Lung (tissue), 12 donors: ENCODE measurements around the gene PACSIN1. TPM values are rescaled to one million over a fixed set of nuclear protein-coding genes. Genes with fewer than 3 reads are reported as not detected.
"Not testable (repeated sequence)": the region's sequence is repeated elsewhere in the genome, so short reads cannot be mapped to it uniquely, and the experiment has no call there.

Experiments
- ATAC-seq: fragments of 200-7000 bp; cut with Tn5 transposase; one replicate; pipeline ENCODE4 v1.9.1; 2020; ENCODE audit warnings: moderate number of reproducible peaks; ENCODE audit not compliant: insufficient read depth, low FRiP score
- DNase-seq, 3 donors: peaks; one replicate each; pipeline ENCODE4 v3.0.0-alpha.2; 2013 to 2017
- H3K27ac ChIP-seq, 2 donors: one replicate each; pipeline ENCODE4 v1.5.1; 2013; ENCODE audit warnings: mild to moderate bottlenecking in 2 of 2, moderate library complexity in 2 of 2, control low read depth in 1 of 2, inconsistent platforms in 1 of 2, low read depth in 1 of 2, low read length in 1 of 2
- H3K27me3 ChIP-seq, 3 donors: one replicate each; pipeline ENCODE4 v1.5.1; 2013; ENCODE audit warnings: low read length in 2 of 3; ENCODE audit not compliant: control insufficient read depth in 3 of 3, insufficient read depth in 3 of 3
- H3K36me3 ChIP-seq, 4 donors: one replicate each; pipeline ENCODE4 v1.5.1; 2013; ENCODE audit warnings: low read length in 4 of 4, mild to moderate bottlenecking in 1 of 4, moderate library complexity in 1 of 4; ENCODE audit not compliant: control insufficient read depth in 4 of 4, insufficient read depth in 4 of 4
- H3K4me1 ChIP-seq, 5 donors: one replicate each; pipeline ENCODE4 v1.5.1; 2013; ENCODE audit warnings: low read length in 5 of 5, mild to moderate bottlenecking in 2 of 5, moderate library complexity in 1 of 5; ENCODE audit not compliant: control insufficient read depth in 5 of 5, insufficient read depth in 5 of 5
- H3K4me3 ChIP-seq: one replicate; pipeline ENCODE4 v1.5.1; 2013; ENCODE audit warnings: mild to moderate bottlenecking, control low read depth, moderate library complexity
- H3K9ac ChIP-seq, 2 donors: one replicate each; pipeline ENCODE4 v1.5.1; 2013; ENCODE audit warnings: low read length in 2 of 2, control low read depth in 1 of 2; ENCODE audit not compliant: insufficient read depth in 1 of 2
- H3K9me3 ChIP-seq, 4 donors: one replicate each; pipeline ENCODE4 v1.5.1; 2013; ENCODE audit warnings: low read length in 3 of 4, mild to moderate bottlenecking in 1 of 4, moderate library complexity in 1 of 4; ENCODE audit not compliant: control insufficient read depth in 4 of 4, insufficient read depth in 3 of 4
- WGBS, 2 donors: extraction: QIAGEN DNeasy Blood & Tissue Kit; methylation state at CpG; one replicate each; pipeline ENCODE4 v1.1.7; 2013; 5-methylcytosine and 5-hydroxymethylcytosine counted together
- polyA plus RNA-seq, 2 donors: library from polyadenylated mRNA; stranded (reverse); fragments of 200-250 nt; gene quantifications; one replicate each; pipeline ENCODE4 v1.2.1, GENCODE V29; 2013
- total RNA-seq, 2 donors: library from RNA; depleted of rRNA in 1 of 2; stranded (reverse); fragments of >200 nt in 1 of 2; gene quantifications; one replicate each; pipeline ENCODE4 v1.2.1, GENCODE V29; 2014 to 2021
- TF ChIP-seq, protein P1 (sequence below): IDR thresholded peaks from 2 replicates; pipeline ENCODE4 v1.5.1; 2012; ENCODE audit warnings: mild to moderate bottlenecking; ENCODE audit errors: control extremely low read depth, extremely low read depth
- donor health status: control.
- donor health status: control.
- donor health status: Bipolar disorder and iron deficiency.
- donor health status: healthy.
- donor health status: DM: yes; HTN: yes; CAD: no.

PACSIN1 gene
- total and polyA plus RNA-seq, 4 donors, result 0.02 to 0.17 (median 0.12) TPM

DNA sequence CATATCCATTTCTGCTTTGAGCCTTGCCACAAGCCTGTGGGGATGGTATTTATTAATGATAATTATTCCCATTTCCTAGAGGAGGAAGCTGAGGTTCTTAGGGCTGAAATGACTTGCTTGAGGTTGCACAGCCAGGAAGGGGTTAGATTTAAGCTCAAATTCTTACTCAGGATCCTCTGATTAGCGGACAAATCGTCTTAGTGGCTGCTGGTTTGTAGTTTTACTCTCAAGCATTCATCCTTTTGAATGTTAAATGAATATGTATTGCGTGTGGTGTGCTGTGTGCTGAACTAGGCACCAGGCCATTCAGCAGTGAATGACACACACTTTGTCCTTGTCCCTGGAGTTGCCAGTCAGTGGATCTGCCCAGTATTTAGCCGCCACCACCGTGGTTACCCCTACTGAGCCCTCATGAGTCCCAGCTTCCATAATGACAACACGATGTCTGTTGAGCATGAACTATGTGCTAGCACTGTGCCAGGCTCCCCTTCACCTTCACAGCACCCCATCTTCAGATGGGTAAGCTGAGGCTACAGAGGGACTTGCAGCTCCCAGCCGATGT, 10.0 kb downstream of the PACSIN1 start:
- ATAC-seq, result no peak
- Histone ChIP-seq H3K4me1 (peaks cover 0 to 6% (median 0%) of the 10 kb centered on the region in 5 donors), H3K4me3 (no peak overlapping the region), H3K9me3 (peaks cover 0 to 2% (median 0%) of the 10 kb centered on the region in 4 donors), H3K27me3 (no peaks in the 10 kb centered on the region), H3K36me3 (no peaks in the 10 kb centered on the region), H3K9ac (no peak overlapping the region), H3K27ac (no peak overlapping the region)
- DNase-seq, result no peak
- WGBS, 2 donors, result 78 to 84% methylated on average over 7 of the region's 7 CpGs
- TF ChIP-seq, protein P1, sequence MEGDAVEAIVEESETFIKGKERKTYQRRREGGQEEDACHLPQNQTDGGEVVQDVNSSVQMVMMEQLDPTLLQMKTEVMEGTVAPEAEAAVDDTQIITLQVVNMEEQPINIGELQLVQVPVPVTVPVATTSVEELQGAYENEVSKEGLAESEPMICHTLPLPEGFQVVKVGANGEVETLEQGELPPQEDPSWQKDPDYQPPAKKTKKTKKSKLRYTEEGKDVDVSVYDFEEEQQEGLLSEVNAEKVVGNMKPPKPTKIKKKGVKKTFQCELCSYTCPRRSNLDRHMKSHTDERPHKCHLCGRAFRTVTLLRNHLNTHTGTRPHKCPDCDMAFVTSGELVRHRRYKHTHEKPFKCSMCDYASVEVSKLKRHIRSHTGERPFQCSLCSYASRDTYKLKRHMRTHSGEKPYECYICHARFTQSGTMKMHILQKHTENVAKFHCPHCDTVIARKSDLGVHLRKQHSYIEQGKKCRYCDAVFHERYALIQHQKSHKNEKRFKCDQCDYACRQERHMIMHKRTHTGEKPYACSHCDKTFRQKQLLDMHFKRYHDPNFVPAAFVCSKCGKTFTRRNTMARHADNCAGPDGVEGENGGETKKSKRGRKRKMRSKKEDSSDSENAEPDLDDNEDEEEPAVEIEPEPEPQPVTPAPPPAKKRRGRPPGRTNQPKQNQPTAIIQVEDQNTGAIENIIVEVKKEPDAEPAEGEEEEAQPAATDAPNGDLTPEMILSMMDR, result no peak

DNA sequence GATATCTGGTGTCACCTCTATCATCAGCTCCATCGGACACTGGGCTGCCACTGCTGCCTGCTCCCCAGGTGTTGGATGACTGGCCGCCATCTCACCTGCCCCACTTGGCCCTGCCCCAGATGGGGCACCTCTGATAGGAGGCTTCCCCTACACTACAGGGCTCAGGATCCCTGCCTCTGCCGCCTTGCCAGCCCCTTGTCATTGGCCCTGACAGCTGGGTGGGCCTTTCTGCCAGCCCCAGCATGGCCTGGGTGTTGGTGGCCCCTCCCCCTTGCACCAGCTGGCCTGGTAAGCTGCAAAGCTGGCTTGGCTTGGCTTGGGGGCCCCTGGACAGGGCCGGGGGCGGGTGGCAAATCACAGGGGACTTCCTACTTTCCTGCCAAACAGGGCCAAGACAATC, 10.6 kb downstream of the PACSIN1 start:
- ATAC-seq (no peak), DNase-seq (peak in 2 of 3 donors; percentile 26 to 32)
- Histone ChIP-seq H3K9me3 (peaks cover 0 to 2% (median 0%) of the 10 kb centered on the region in 4 donors), H3K27me3 (no peaks in the 10 kb centered on the region), H3K36me3 (no peaks in the 10 kb centered on the region), H3K4me3 (no peak overlapping the region), H3K27ac (no peak overlapping the region), H3K9ac (no peak overlapping the region), H3K4me1 (peaks cover 0 to 6% (median 0%) of the 10 kb centered on the region in 5 donors)
- TF ChIP-seq, protein P1, result no peak
- WGBS, 2 donors, result 67 to 68% methylated on average over 5 of the region's 5 CpGs

DNA sequence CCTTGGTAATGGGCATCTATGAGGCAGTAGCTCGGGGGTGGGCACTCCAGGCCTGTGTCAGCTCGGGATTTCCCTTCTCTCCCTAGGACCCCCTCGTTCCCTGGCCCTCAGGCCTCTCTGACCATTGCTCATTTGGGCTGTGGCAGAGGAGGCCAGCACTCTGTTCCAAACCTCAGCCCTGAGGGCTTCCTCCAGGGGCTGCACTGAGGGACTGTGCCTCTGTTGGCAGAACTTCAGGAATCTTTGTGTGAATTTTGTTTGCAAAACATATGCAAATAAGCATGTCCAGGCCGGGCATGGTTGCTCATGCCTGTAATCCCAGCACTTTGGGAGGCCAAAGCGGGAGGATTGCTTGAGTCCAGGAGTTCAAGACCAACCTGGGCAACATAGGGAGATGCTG, 11.0 kb downstream of the PACSIN1 start:
- Histone ChIP-seq H3K36me3 (no peaks in the 10 kb centered on the region), H3K4me3 (no peak overlapping the region), H3K27me3 (no peaks in the 10 kb centered on the region), H3K9me3 (peaks cover 0 to 2% (median 0%) of the 10 kb centered on the region in 4 donors), H3K27ac (no peak overlapping the region), H3K9ac (no peak overlapping the region), H3K4me1 (peaks cover 0 to 6% (median 0%) of the 10 kb centered on the region in 5 donors)
- TF ChIP-seq, protein P1, result no peak
- peak in 2 of 3 donors; percentile 44 for DNase-seq
- 61 to 74% methylated on average over 5 of the region's 5 CpGs for WGBS, 2 donors
- no peak for ATAC-seq

DNA sequence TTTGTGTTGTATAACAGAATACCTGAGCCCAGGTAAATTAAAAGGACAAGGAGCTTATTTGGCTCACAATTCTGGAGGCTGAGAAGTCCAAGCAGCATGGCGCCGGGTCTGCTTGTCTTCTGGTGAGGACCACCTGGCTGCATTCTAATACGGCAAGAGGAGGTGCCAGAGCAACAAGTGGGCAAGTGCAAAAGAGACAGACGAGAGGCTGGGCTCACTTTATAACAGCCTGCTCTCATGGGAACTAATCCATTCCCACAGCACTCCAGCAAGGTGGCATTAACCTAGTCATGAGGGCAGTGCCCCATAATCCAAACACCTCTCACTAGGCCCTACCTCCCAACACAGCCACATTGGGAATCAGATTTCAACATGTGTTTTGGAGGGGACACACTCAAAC, 12.9 kb downstream of the PACSIN1 start:
- TF ChIP-seq, protein P1, result no peak
- H3K4me1 ChIP-seq, result peaks cover 0 to 6% (median 0%) of the 10 kb centered on the region in 5 donors
- no peak for ATAC-seq
- H3K9me3 ChIP-seq, result peaks cover 0 to 2% (median 0%) of the 10 kb centered on the region in 4 donors
- H3K9ac ChIP-seq, result no peak overlapping the region
- no peak for DNase-seq
- no peak overlapping the region for H3K27ac ChIP-seq
- H3K4me3 ChIP-seq, result no peak overlapping the region
- H3K36me3 ChIP-seq, result no peaks in the 10 kb centered on the region
- no peaks in the 10 kb centered on the region for H3K27me3 ChIP-seq
- 88 to 95% methylated on average over 4 of the region's 4 CpGs for WGBS, 2 donors

DNA sequence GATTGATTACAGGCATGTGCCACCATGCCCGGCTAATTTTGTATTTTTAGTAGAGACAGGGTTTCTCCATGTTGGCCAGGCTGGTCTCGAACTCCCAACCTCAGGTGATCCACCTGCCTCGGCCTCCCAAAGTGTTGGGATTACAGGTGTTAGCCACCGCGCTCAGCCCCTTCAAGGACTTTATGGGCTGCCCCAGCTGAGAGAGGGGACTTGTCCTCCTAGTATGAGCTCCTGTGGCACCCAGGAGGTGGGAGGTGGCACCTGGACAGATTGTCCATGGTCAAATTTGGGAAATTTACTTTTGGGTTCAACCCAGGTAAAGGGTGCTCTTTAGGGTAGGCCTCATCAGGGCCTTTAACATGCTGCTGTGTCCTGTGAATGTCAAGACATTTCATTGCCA, 17.9 kb downstream of the PACSIN1 start:
- not testable (repeated sequence) for H3K36me3 ChIP-seq, DNase-seq, H3K9ac ChIP-seq, ATAC-seq, H3K4me1 ChIP-seq, H3K9me3 ChIP-seq, H3K27ac ChIP-seq, H3K4me3 ChIP-seq, H3K27me3 ChIP-seq
- 95 to 97% methylated on average over 5 of the region's 5 CpGs for WGBS, 2 donors
